H1 (cell line): ENCODE measurements around the gene DEFB123. TPM values are rescaled to one million over a fixed set of nuclear protein-coding genes. Genes with fewer than 3 reads are reported as not detected.

Source experiments
- polyA plus RNA-seq, 7 experiments: library from polyadenylated mRNA; depleted of rRNA in 3 of 7; stranded (reverse) in 5 of 7; unstranded in 2 of 7; fragments of >200 nt in 5 of 7; fragments of 200-250 nt in 2 of 7; gene quantifications; 1 replicate in 5 of 7; 2 replicates in 1 of 7; 4 replicates in 1 of 7; pipeline versions ENCODE4 v1.2.1 to v1.2.3, GENCODE V29; 2011 to 2013; ENCODE audit warnings: missing spikeins in 2 of 7, mixed read lengths in 2 of 7
- total RNA-seq: library from RNA; stranded (reverse); fragmentation: NEBNext Ultra II Directional; extraction: Animal tissue kit (Norgen Biotek cat#: 25700); gene quantifications from 2 replicates; pipeline ENCODE4 v1.2.1, GENCODE V29; 2021

DEFB123 gene
- total and polyA plus RNA-seq, 2 of the 8 experiments (the other 6 are each of a cell fraction or from before 2014, with no cell fraction given) = not detected

Other genes starting within 250 kb of the DEFB123 start
- gene DEFB115, start 183.0 kb upstream of the DEFB123 start, total RNA-seq = not detected in 2 replicates
- not detected in 2 replicates for gene DEFB115, start 183.0 kb upstream of the DEFB123 start, polyA plus RNA-seq (2011; rRNA removed)
- gene DEFB116, start 132.0 kb upstream of the DEFB123 start, total RNA-seq = not detected in 2 replicates
- gene DEFB116, start 132.0 kb upstream of the DEFB123 start, polyA plus RNA-seq (2011; rRNA removed) = not detected in 2 replicates
- not detected in 2 replicates for gene DEFB118, start 72.0 kb upstream of the DEFB123 start, total RNA-seq
- not detected in 2 replicates for gene DEFB118, start 72.0 kb upstream of the DEFB123 start, polyA plus RNA-seq (2011; rRNA removed)
- gene DEFB119, start 50.0 kb upstream of the DEFB123 start, total RNA-seq = not detected in 2 replicates
- not detected in 2 replicates for gene DEFB119, start 50.0 kb upstream of the DEFB123 start, polyA plus RNA-seq (2011; rRNA removed)
- not detected in 2 replicates for gene DEFB121, start 34.4 kb upstream of the DEFB123 start, total RNA-seq
- not detected in 2 replicates for gene DEFB121, start 34.4 kb upstream of the DEFB123 start, polyA plus RNA-seq (2011; rRNA removed)
- not detected in 2 replicates for gene DEFB124, start 34.5 kb downstream of the DEFB123 start, total RNA-seq
- not detected in 2 replicates for gene DEFB124, start 34.5 kb downstream of the DEFB123 start, polyA plus RNA-seq (2011; rRNA removed)
- not detected in 2 replicates for gene REM1, start 34.7 kb downstream of the DEFB123 start, total RNA-seq
- 0.05 TPM in 2 replicates for gene REM1, start 34.7 kb downstream of the DEFB123 start, polyA plus RNA-seq (2011; rRNA removed)
- 118 TPM in 2 replicates for gene HM13, start 73.8 kb downstream of the DEFB123 start, total RNA-seq
- 183 and 189 TPM in 2 replicates for gene HM13, start 73.8 kb downstream of the DEFB123 start, polyA plus RNA-seq (2011; rRNA removed)
- 120 and 131 TPM in 2 replicates for gene ID1, start 164.7 kb downstream of the DEFB123 start, total RNA-seq
- gene ID1, start 164.7 kb downstream of the DEFB123 start, polyA plus RNA-seq (2011; rRNA removed) = 357 and 566 TPM in 2 replicates
- not detected in 2 replicates for gene COX4I2, start 197.3 kb downstream of the DEFB123 start, total RNA-seq
- gene COX4I2, start 197.3 kb downstream of the DEFB123 start, polyA plus RNA-seq (2011; rRNA removed) = 0.26 and 0.97 TPM in 2 replicates